ES-I3 (cell line): Measurements from ENCODE around the gene ZC3H14.
"Not testable (repeated sequence)": the region's sequence is repeated elsewhere in the genome, so short reads cannot be mapped to it uniquely, and the experiment has no call there.

Source experiments
- H3K36me3 ChIP-seq: 2 replicates; pipeline ENCODE4 v1.6.1; 2013; ENCODE audit warnings: mild to moderate bottlenecking, low read length, control low read depth, moderate library complexity; ENCODE audit not compliant: insufficient read depth
- H3K4me1 ChIP-seq: 2 replicates; pipeline ENCODE4 v1.6.1; 2013; ENCODE audit warnings: mild to moderate bottlenecking, control low read depth, low read length; ENCODE audit not compliant: insufficient read depth
- H3K9ac ChIP-seq: 2 replicates; pipeline ENCODE4 v1.6.1; 2013; ENCODE audit warnings: low read depth, mild to moderate bottlenecking, low read length, moderate library complexity
- H3K9me3 ChIP-seq: 2 replicates; pipeline ENCODE4 v1.6.1; 2013; ENCODE audit warnings: mild to moderate bottlenecking, low read length, moderate library complexity; ENCODE audit not compliant: control insufficient read depth, insufficient read depth

The ZC3H14 gene

GRCh38 chr14:88562831-88563686 is at the start of gene ZC3H14:
ZC3H14 (plus strand) TSS chr14:88563037; CDS start chr14:88563134, 97 bp downstream.
- Histone ChIP-seq H3K4me1 (0 out of 2 replicates have a peak, but pooled peaks cover 6% of the 10 kb centered on the region), H3K9me3 (no peaks in the 10 kb centered on the region), H3K36me3 (peaks cover 2% of the 10 kb centered on the region; the same call in 1 of the 2 replicates), H3K9ac (peak within 1 kb of the TSS; percentile 92)

GRCh38 chr14:88515499-88516221 is 47.2 kb upstream of the ZC3H14 start:
- no peaks in the 10 kb centered on the region for H3K9me3 ChIP-seq
- H3K4me1 ChIP-seq: no peaks in the 10 kb centered on the region
- H3K9ac ChIP-seq: no peak overlapping the region
- H3K36me3 ChIP-seq: no peaks in the 10 kb centered on the region

GRCh38 chr14:88516861-88517357 is 45.9 kb upstream of the ZC3H14 start:
- H3K4me1 ChIP-seq: no peaks in the 10 kb centered on the region
- no peak overlapping the region for H3K9ac ChIP-seq
- H3K36me3 ChIP-seq: no peaks in the 10 kb centered on the region
- H3K9me3 ChIP-seq: no peaks in the 10 kb centered on the region

- Histone ChIP-seq H3K36me3 (no peaks in the 10 kb centered on the region), H3K4me1 (no peaks in the 10 kb centered on the region), H3K9me3 (no peaks in the 10 kb centered on the region), H3K9ac (no peak overlapping the region)
Measured at GRCh38 chr14:88518592-88519512, 44.0 kb upstream of the ZC3H14 start.

- Histone ChIP-seq H3K9me3 (no peaks in the 10 kb centered on the region), H3K36me3 (no peaks in the 10 kb centered on the region), H3K9ac (no peak overlapping the region), H3K4me1 (no peaks in the 10 kb centered on the region)
Measured at GRCh38 chr14:88519907-88520306, 42.9 kb upstream of the ZC3H14 start.

GRCh38 chr14:88521818-88522217 is 41.0 kb upstream of the ZC3H14 start:
- Histone ChIP-seq H3K4me1 (no peaks in the 10 kb centered on the region), H3K9ac (no peak overlapping the region), H3K9me3 (no peaks in the 10 kb centered on the region), H3K36me3 (no peaks in the 10 kb centered on the region)

GRCh38 chr14:88522393-88522792 is 40.4 kb upstream of the ZC3H14 start:
- H3K9ac ChIP-seq: no peak overlapping the region
- H3K9me3 ChIP-seq: no peaks in the 10 kb centered on the region
- H3K4me1 ChIP-seq: no peaks in the 10 kb centered on the region
- no peaks in the 10 kb centered on the region for H3K36me3 ChIP-seq

- H3K36me3 ChIP-seq, H3K9me3 ChIP-seq, H3K4me1 ChIP-seq: not testable (repeated sequence)
Measured at GRCh38 chr14:88529889-88530288, 32.9 kb upstream of the ZC3H14 start.

GRCh38 chr14:88533064-88533602 is 29.7 kb upstream of the ZC3H14 start:
- Histone ChIP-seq H3K9ac (no peak overlapping the region), H3K9me3 (no peaks in the 10 kb centered on the region), H3K36me3 (no peaks in the 10 kb centered on the region), H3K4me1 (no peaks in the 10 kb centered on the region)

More at GRCh38 chr14:88529889-88530288, 32.9 kb upstream of the ZC3H14 start:
- not testable (repeated sequence) for H3K9ac ChIP-seq

GRCh38 chr14:88535149-88535548 is 27.7 kb upstream of the ZC3H14 start:
- Histone ChIP-seq H3K9ac (no peak overlapping the region), H3K4me1 (no peaks in the 10 kb centered on the region), H3K36me3 (no peaks in the 10 kb centered on the region), H3K9me3 (no peaks in the 10 kb centered on the region)

GRCh38 chr14:88535813-88536212 is 27.0 kb upstream of the ZC3H14 start:
- no peaks in the 10 kb centered on the region for H3K36me3 ChIP-seq
- no peak overlapping the region for H3K9ac ChIP-seq
- H3K9me3 ChIP-seq: no peaks in the 10 kb centered on the region
- no peaks in the 10 kb centered on the region for H3K4me1 ChIP-seq

GRCh38 chr14:88541324-88541723 is 21.5 kb upstream of the ZC3H14 start:
- no peak overlapping the region for H3K9ac ChIP-seq
- H3K9me3 ChIP-seq: no peaks in the 10 kb centered on the region
- H3K36me3 ChIP-seq: no peaks in the 10 kb centered on the region
- H3K4me1 ChIP-seq: no peaks in the 10 kb centered on the region

- Histone ChIP-seq H3K4me1 (no peaks in the 10 kb centered on the region), H3K36me3 (no peaks in the 10 kb centered on the region), H3K9me3 (no peaks in the 10 kb centered on the region), H3K9ac (no peak overlapping the region)
Measured at GRCh38 chr14:88542857-88543795, 19.7 kb upstream of the ZC3H14 start.
